GM12891 (cell line): Measurements from ENCODE around the gene TBC1D22A.

ENCODE experiments used
- PAX5 ChIP-seq: IDR thresholded peaks from 2 replicates; pipeline ENCODE4 v1.6.1; 2011; ENCODE audit warnings: low read length, moderate library complexity, mild to moderate bottlenecking; ENCODE audit not compliant: insufficient read depth, severe bottlenecking
- POLR2AphosphoS5 ChIP-seq: IDR thresholded peaks from 2 replicates; pipeline ENCODE4 v1.6.1; 2011; ENCODE audit warnings: low read depth, low read length, control low read depth

GRCh38 chr22:46802608-46803027, 40.2 kb downstream of the TBC1D22A start:
- no peak for TF ChIP-seq POLR2AphosphoS5
- TF ChIP-seq PAX5: no peak
